Parathyroid adenoma (tissue), 2 donors: Measurements from ENCODE around the gene OSTF1.

ENCODE experiments used
- H2AFZ ChIP-seq: fragments of 300-600 bp; sonication (generic); one replicate; pipeline ENCODE4 v1.7.0; 2017; ENCODE audit warnings: antibody characterized with exemption, mild to moderate bottlenecking
- H3K27ac ChIP-seq: fragments of 300-600 bp; sonication (generic); one replicate; pipeline ENCODE4 v1.7.0; 2017
- H3K27me3 ChIP-seq: fragments of 300-600 bp; sonication (generic); one replicate; pipeline ENCODE4 v1.7.0; 2017; ENCODE audit warnings: low read length; ENCODE audit not compliant: control insufficient read depth, insufficient read depth
- H3K36me3 ChIP-seq: fragments of 300-600 bp; sonication (generic); one replicate; pipeline ENCODE4 v1.7.0; 2017; ENCODE audit warnings: low read length; ENCODE audit not compliant: control insufficient read depth, insufficient read depth
- H3K4me1 ChIP-seq: fragments of 300-600 bp; sonication (generic); one replicate; pipeline ENCODE4 v1.7.0; 2017; ENCODE audit warnings: control low read depth
- H3K4me2 ChIP-seq: fragments of 300-600 bp; sonication (generic); one replicate; pipeline ENCODE4 v1.7.0; 2017; ENCODE audit warnings: low read length
- H3K4me3 ChIP-seq: fragments of 300-600 bp; sonication (generic); one replicate; pipeline ENCODE4 v1.7.0; 2017; ENCODE audit warnings: low read depth, low read length
- H3K79me2 ChIP-seq: fragments of 300-600 bp; sonication (generic); one replicate; pipeline ENCODE4 v1.7.0; 2017; ENCODE audit warnings: control low read depth
- H3K9ac ChIP-seq: fragments of 300-600 bp; sonication (generic); one replicate; pipeline ENCODE4 v1.7.0; 2017; ENCODE audit warnings: mild to moderate bottlenecking
- H3K9me3 ChIP-seq: fragments of 300-600 bp; sonication (generic); one replicate; pipeline ENCODE4 v1.7.0; 2017; ENCODE audit warnings: low read length; ENCODE audit not compliant: control insufficient read depth
- CTCF ChIP-seq: fragments of 300-600 bp; sonication (generic); IDR thresholded peaks from one replicate; pipeline ENCODE4 v1.7.0; 2017; ENCODE audit warnings: antibody characterized with exemption, mild to moderate bottlenecking
- donor health status: primary hyperparathyroidism.

The OSTF1 gene

GRCh38 chr9:75161116-75161857, 73.0 kb downstream of the OSTF1 start:
- no peak overlapping the region for H3K4me2 ChIP-seq
- no peaks in the 10 kb centered on the region for H3K9me3 ChIP-seq
- no peaks in the 10 kb centered on the region for H3K27me3 ChIP-seq
- no peak overlapping the region for H3K4me3 ChIP-seq
- H3K36me3 ChIP-seq, result no peaks in the 10 kb centered on the region
- H3K27ac ChIP-seq, result no peak overlapping the region
- no peak for TF ChIP-seq CTCF
- H3K79me2 ChIP-seq, result no peaks in the 10 kb centered on the region
- no peak overlapping the region for H3K9ac ChIP-seq
- no peak overlapping the region for H2AFZ ChIP-seq
- no peaks in the 10 kb centered on the region for H3K4me1 ChIP-seq

- H3K36me3 ChIP-seq, result no peaks in the 10 kb centered on the region
- H3K4me2 ChIP-seq, result no peak overlapping the region
- TF ChIP-seq CTCF, result no peak
- H3K27ac ChIP-seq, result no peak overlapping the region
- H3K79me2 ChIP-seq, result no peaks in the 10 kb centered on the region
- no peak overlapping the region for H3K9ac ChIP-seq
- no peak overlapping the region for H3K4me3 ChIP-seq
- no peak overlapping the region for H2AFZ ChIP-seq
- H3K27me3 ChIP-seq, result no peaks in the 10 kb centered on the region
- no peaks in the 10 kb centered on the region for H3K9me3 ChIP-seq
- no peaks in the 10 kb centered on the region for H3K4me1 ChIP-seq
Observed at GRCh38 chr9:75163764-75164163, 75.5 kb downstream of the OSTF1 start.

- no peak overlapping the region for H3K9ac ChIP-seq
- no peak overlapping the region for H2AFZ ChIP-seq
- no peak for TF ChIP-seq CTCF
- no peaks in the 10 kb centered on the region for H3K4me1 ChIP-seq
- H3K36me3 ChIP-seq, result no peaks in the 10 kb centered on the region
- no peaks in the 10 kb centered on the region for H3K27me3 ChIP-seq
- no peaks in the 10 kb centered on the region for H3K79me2 ChIP-seq
- H3K9me3 ChIP-seq, result no peaks in the 10 kb centered on the region
- H3K4me2 ChIP-seq, result no peak overlapping the region
- no peak overlapping the region for H3K27ac ChIP-seq
- H3K4me3 ChIP-seq, result no peak overlapping the region
Observed at GRCh38 chr9:75164573-75164972, 76.3 kb downstream of the OSTF1 start.

GRCh38 chr9:75167281-75167680, 79.0 kb downstream of the OSTF1 start:
- H3K27me3 ChIP-seq, result no peaks in the 10 kb centered on the region
- no peaks in the 10 kb centered on the region for H3K79me2 ChIP-seq
- H3K9ac ChIP-seq, result no peak overlapping the region
- no peak for TF ChIP-seq CTCF
- no peak overlapping the region for H3K4me3 ChIP-seq
- H3K27ac ChIP-seq, result no peak overlapping the region
- H3K9me3 ChIP-seq, result no peaks in the 10 kb centered on the region
- no peak overlapping the region for H3K4me2 ChIP-seq
- no peaks in the 10 kb centered on the region for H3K36me3 ChIP-seq
- no peaks in the 10 kb centered on the region for H3K4me1 ChIP-seq
- no peak overlapping the region for H2AFZ ChIP-seq
